ENCODE measurements around the gene ZNF865.

The ZNF865 gene

GRCh38 chr19:55663846-55664536, 58.5 kb downstream of the ZNF865 start:
- no peak for DNase-seq

DNA sequence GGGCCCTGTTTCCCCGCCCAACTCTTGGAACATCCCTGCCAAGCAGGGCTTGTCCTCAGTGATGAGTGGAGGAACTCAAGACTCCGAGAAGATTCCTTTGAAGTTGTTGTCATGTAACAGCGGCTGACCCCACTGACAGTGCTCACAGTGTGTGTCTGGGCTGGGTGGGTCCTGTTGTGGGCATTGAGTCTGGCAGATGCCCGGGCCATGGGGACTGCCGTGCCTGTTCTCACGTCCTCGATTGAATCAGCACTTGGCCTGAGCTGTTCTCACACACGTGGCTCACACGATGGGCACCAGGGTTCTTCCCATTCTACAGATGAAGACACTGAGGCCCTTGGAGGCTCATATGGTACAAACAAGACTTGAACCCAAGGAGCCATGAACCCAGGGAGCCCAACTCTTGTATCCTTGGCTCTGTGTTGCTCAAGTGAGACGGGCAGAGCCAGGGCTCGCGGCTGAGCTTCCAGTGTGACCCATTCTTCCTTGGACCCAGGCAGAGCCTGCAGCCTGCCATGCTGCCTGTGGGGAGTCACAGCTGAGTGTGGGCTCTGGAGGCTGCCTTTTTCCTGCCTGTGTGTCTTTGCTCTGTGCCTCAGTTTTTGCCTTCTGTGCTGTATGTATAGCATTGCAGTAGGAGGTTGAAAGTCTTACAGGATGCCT, 61.0 kb downstream of the ZNF865 start:
- DNase-seq, result no peak
